Measurements from ENCODE around the gene CCDC102A.

Gene CCDC102A

GRCh38 chr16:57476546-57477410, 59.6 kb downstream of the CCDC102A start:
- DNase-seq, result no peak

GRCh38 chr16:57475711-57476339, 60.5 kb downstream of the CCDC102A start:
- DNase-seq, result no peak

GRCh38 chr16:57474671-57475661, 61.4 kb downstream of the CCDC102A start:
- no peak for DNase-seq

GRCh38 chr16:57473906-57474305, 62.5 kb downstream of the CCDC102A start:
- no peak for DNase-seq

GRCh38 chr16:57473176-57473840, 63.1 kb downstream of the CCDC102A start:
- DNase-seq, result no peak

GRCh38 chr16:57472665-57473060, 63.7 kb downstream of the CCDC102A start:
- no peak for DNase-seq

- no peak for DNase-seq
These were observed 64.3 kb downstream of the CCDC102A start for GRCh38 chr16:57471852-57472664.

- DNase-seq, result no peak
These were observed 65.2 kb downstream of the CCDC102A start for GRCh38 chr16:57471209-57471608.

- DNase-seq, result no peak
These were observed 65.7 kb downstream of the CCDC102A start for GRCh38 chr16:57470711-57471110.

GRCh38 chr16:57469917-57470470, 66.4 kb downstream of the CCDC102A start:
- DNase-seq, result no peak

- DNase-seq, result no peak
These were observed 67.3 kb downstream of the CCDC102A start for GRCh38 chr16:57469046-57469445.

- DNase-seq, result no peak
These were observed 68.0 kb downstream of the CCDC102A start for GRCh38 chr16:57468346-57468745.

GRCh38 chr16:57464523-57464922, 71.8 kb downstream of the CCDC102A start:
- no peak for DNase-seq

- DNase-seq, result no peak
These were observed 73.4 kb downstream of the CCDC102A start for GRCh38 chr16:57462978-57463362.

GRCh38 chr16:57462209-57462977, 74.0 kb downstream of the CCDC102A start, which contains the start of gene POLR2C:
POLR2C (plus strand) TSS chr16:57462679; CDS start chr16:57462725, 46 bp downstream.
- no peak for DNase-seq
